Measurements from ENCODE around the gene ASTN2.

DNA sequence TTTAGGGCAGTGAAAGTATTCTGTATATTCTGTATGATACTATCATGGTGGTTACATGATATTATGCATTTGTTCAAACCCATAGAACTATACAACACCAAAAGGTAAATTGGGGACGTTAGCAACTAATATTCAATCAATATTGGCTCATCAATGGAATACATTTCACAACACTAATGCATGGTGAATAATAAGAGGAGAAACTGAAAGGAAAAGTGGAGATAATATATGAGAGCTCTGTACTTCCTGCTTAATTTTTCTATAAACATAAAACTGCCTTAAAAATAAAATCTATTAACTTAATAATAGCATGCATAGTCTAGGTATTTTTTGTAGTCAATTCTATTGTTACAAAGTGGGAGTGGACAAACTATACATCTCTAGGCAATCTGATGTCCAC, 661.5 kb downstream of the ASTN2 start:
- TF ChIP-seq GATA3 (IDR thresholded peaks at IDR 0.05; ENCODE audit: low read depth, low read length) (no peak), GATA2 (IDR thresholded peaks at IDR 0.05; ENCODE audit: low read depth, low read length) (no peak)

Measured in SH-SY5Y (cell line).